RWPE1 (cell line): Measurements from ENCODE around the gene SAT2.

ENCODE experiments used
- CTCF ChIA-PET: fragments of 350-600 bp; sonication (Branson Sonifier 250); formaldehyde crosslinking; extraction: SDS; loops from one replicate; lab custom pipeline; 2021; lab: Yijun Ruan, JAX
- POLR2A ChIA-PET: fragments of 400-600 bp; formaldehyde crosslinking; extraction: SDS; loops from one replicate; lab custom pipeline; 2020; ENCODE audit warnings: antibody characterized with exemption; ENCODE audit not compliant: low non-redundant PET; lab: Yijun Ruan, JAX
- DNase-seq: peaks from one replicate; pipeline ENCODE4 v3.0.0; 2012; ENCODE audit warnings: low spot score
- H3K27ac ChIP-seq: fragments of 450-650 bp; 2 replicates; pipeline ENCODE4 v1.5.1; 2017
- CTCF ChIP-seq: fragments of 450-650 bp; conservative IDR thresholded peaks from 2 replicates; pipeline ENCODE4 v1.5.1; 2017; ENCODE audit warnings: low read depth, mild to moderate bottlenecking

SAT2 gene

GRCh38 chr17:7580604-7581575 lies 46.7 kb downstream of the SAT2 start:
- no peak for DNase-seq
- ChIA-PET CTCF (interaction anchor here (3.0 kb wide), 1 partner anchor 8 kb away, joined by 21 read pairs; the partner anchor contains the start of gene SOX15), POLR2A (interaction anchor here (0.6 to 2.0 kb wide), 2 partner anchors 9 to 453 kb away, joined by 4 to 18 read pairs; partner anchors contain the start of gene SOX15)
- no peak for TF ChIP-seq CTCF
- H3K27ac ChIP-seq, result peak overlapping the region; percentile 100

DNA sequence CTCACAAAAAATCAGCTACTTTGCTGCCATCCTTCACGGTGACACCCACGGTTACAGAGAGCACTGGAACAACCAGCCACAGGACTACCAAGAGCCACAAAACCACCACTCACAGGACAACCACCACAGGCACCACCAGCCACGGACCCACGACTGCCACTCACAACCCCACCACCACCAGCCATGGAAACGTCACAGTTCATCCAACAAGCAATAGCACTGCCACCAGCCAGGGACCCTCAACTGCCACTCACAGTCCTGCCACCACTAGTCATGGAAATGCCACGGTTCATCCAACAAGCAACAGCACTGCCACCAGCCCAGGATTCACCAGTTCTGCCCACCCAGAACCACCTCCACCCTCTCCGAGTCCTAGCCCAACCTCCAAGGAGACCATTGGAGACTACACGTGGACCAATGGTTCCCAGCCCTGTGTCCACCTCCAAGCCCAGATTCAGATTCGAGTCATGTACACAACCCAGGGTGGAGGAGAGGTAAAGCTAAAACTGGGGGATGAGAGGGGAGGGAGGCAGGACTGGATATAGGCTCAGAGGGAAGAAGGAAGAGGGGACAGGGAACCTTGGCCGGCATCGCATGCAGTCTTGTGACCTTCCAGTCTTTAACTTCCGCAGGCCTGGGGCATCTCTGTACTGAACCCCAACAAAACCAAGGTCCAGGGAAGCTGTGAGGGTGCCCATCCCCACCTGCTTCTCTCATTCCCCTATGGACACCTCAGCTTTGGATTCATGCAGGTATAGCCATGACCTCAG lies 47.6 kb downstream of the SAT2 start:
- ChIA-PET POLR2A (interaction anchor here (0.6 to 2.0 kb wide), 2 partner anchors 9 to 454 kb away, joined by 4 to 18 read pairs; partner anchors contain the start of gene SOX15), CTCF (interaction anchor here (3.0 kb wide), 1 partner anchor 9 kb away, joined by 21 read pairs; the partner anchor contains the start of gene SOX15)
- TF ChIP-seq CTCF, result no peak
- DNase-seq, result no peak
- peak overlapping the region; percentile 100 for H3K27ac ChIP-seq

DNA sequence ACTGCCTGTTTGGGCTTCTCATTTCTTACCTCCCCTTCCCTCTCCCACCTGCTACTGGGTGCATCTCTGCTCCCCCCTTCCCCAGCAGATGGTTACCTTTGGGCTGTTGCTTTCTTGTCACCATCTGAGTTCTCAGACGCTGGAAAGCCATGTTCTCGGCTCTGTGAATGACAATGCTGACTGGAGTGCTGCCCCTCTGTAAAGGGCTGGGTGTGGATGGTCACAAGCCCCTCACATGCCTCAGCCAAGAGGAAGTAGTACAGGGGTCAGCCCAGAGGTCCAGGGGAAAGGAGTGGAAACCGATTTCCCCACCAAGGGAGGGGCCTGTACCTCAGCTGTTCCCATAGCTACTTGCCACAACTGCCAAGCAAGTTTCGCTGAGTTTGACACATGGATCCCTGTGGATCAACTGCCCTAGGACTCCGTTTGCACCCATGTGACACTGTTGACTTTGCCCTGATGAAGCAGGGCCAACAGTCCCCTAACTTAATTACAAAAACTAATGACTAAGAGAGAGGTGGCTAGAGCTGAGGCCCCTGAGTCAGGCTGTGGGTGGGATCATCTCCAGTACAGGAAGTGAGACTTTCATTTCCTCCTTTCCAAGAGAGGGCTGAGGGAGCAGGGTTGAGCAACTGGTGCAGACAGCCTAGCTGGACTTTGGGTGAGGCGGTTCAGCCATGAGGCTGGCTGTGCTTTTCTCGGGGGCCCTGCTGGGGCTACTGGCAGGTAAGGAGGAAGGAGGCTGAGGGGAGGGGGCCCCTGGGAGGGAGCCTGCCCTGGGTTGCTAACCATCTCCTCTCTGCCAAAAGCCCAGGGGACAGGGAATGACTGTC lies 48.4 kb downstream of the SAT2 start, which contains the start of gene CD68:
CD68 (plus strand) TSS at position 638 of the 833 bp plus-strand sequence; CDS start at position 678, 40 bp downstream.
- ChIA-PET CTCF (interaction anchor here (3.0 kb wide), 1 partner anchor 10 kb away, joined by 21 read pairs; the partner anchor contains the start of gene SOX15), POLR2A (interaction anchor here (2.0 kb wide), 1 partner anchor 10 kb away, joined by 18 read pairs; the partner anchor contains the start of gene SOX15)
- peak; percentile 90 for DNase-seq
- H3K27ac ChIP-seq, result peak within 1 kb of the TSS; percentile 100
- no peak for TF ChIP-seq CTCF

DNA sequence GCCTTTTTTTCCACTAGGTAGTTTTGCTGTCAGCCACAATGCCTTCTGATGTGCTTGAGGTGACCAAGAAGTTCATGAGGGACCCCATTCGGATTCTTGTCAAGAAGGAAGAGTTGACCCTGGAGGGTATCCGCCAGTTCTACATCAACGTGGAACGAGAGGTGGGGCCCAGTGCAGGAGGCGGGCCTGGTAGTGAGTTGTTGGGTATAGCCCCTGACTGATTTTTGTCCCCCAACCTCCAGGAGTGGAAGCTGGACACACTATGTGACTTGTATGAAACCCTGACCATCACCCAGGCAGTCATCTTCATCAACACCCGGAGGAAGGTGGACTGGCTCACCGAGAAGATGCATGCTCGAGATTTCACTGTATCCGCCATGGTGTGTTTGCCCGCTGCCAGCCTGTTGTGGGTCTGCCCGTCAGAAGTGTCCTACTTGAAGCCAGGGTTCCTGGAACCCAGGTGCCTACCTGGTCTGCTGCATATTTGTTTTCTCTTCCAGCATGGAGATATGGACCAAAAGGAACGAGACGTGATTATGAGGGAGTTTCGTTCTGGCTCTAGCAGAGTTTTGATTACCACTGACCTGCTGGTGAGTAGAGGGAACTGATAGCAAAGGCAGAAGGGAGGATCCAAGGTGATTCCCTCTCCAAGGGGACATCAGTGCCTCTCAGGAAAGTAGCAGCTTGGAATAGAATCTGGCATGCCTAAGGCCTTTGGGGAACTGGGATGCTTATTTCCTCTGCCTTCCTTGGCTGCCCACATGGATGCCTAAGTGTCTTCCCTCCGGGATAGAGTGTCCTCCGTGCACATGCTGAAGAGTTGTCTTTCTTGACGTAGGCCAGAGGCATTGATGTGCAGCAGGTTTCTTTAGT lies 50.1 kb downstream of the SAT2 start:
- no peak for TF ChIP-seq CTCF
- ChIA-PET CTCF (interaction anchor here (0.6 to 0.7 kb wide), 3 partner anchors 11 to 274 kb away, joined by 3 to 5 read pairs (median 3); no protein-coding TSS in a partner anchor), POLR2A (interaction anchor here (0.7 kb wide), 1 partner anchor 10 kb away, joined by 3 read pairs; no protein-coding TSS in a partner anchor)
- H3K27ac ChIP-seq, result peak overlapping the region; percentile 100
- no peak for DNase-seq

DNA sequence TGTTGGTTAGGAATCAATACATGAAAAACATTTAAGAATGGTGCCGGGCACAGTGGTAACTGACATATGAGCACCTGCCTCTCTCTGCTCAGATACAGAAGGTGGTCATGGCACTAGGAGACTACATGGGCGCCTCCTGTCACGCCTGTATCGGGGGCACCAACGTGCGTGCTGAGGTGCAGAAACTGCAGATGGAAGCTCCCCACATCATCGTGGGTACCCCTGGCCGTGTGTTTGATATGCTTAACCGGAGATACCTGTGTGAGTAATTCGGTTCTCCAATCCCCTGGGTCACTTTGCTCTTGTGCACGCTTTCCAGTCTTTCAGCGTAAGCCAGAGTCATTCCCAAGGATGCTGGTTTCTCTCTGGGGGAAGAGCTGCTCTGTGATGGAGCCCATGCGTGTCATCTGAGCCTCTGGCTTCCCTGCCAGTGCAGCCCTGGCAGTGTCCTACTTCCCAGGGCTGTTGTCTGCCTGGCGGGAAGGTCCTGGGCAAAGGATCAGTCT lies 51.1 kb downstream of the SAT2 start:
- CTCF ChIA-PET, result no interaction called here
- no peak for TF ChIP-seq CTCF
- POLR2A ChIA-PET, result interaction anchor here (3.4 kb wide), 1 partner anchor 13 kb away, joined by 28 read pairs; the partner anchor contains the start of gene SOX15
- DNase-seq, result no peak
- H3K27ac ChIP-seq, result peak overlapping the region; percentile 98
